Right lobe of liver (tissue), 4 donors: ENCODE data around the gene ITPR1.

Source experiments
- CTCF ChIP-seq, 4 donors: fragments of 200-600 bp in 3 of 4; fragments of 450-650 bp in 1 of 4; IDR thresholded peaks; one replicate each; pipeline versions ENCODE4 v1.5.1 to v1.8.0; 2016 to 2022; ENCODE audit warnings: antibody characterized with exemption in 4 of 4, mild to moderate bottlenecking in 2 of 4
- POLR2A ChIP-seq: fragments of 450-650 bp; IDR thresholded peaks from one replicate; pipeline ENCODE4 v1.6.1; 2017; ENCODE audit warnings: antibody characterized with exemption, mild to moderate bottlenecking
- donor health status: DM: no; HTN: no; CAD: no.
- donor health status: DM: no; HTN: no; CAD: no.
- donor health status: DM: no; HTN: yes; CAD: no.

- TF ChIP-seq CTCF (IDR thresholded peaks at IDR 0.05) = no peak
- TF ChIP-seq POLR2A = no peak
Observed at GRCh38 chr3:4507024-4507596, 14.0 kb downstream of the ITPR1 start.
